HepG2 (cell line): ENCODE data around the gene CFAP61. TPM values are rescaled to one million over a fixed set of nuclear protein-coding genes. Genes with fewer than 3 reads are reported as not detected.

Experiments
- FLYWCH1 ChIP-seq: sonication (generic); formaldehyde crosslinking; IDR thresholded peaks from 2 replicates; pipeline ENCODE4 v1.8.1; 2023; ENCODE audit warnings: mild to moderate bottlenecking, missing genetic modification reagents
- FOXK2 ChIP-seq: fragments of 450-650 bp; IDR thresholded peaks from 2 replicates; pipeline ENCODE4 v1.6.1; 2016
- GZF1 ChIP-seq: sonication (generic); formaldehyde crosslinking; IDR thresholded peaks from 2 replicates; pipeline ENCODE4 v1.5.1; 2020; ENCODE audit warnings: mild to moderate bottlenecking, missing genetic modification reagents
- HES4 ChIP-seq: sonication (generic); formaldehyde crosslinking; IDR thresholded peaks from 2 replicates; pipeline ENCODE4 v1.9.0; 2021; ENCODE audit warnings: mild to moderate bottlenecking, missing genetic modification reagents, borderline replicate concordance
- IRX3 ChIP-seq: sonication (generic); formaldehyde crosslinking; IDR thresholded peaks from 2 replicates; pipeline ENCODE4 v1.8.1; 2023; ENCODE audit warnings: mild to moderate bottlenecking, low read depth, missing genetic modification reagents, borderline replicate concordance
- ISX ChIP-seq: sonication (generic); formaldehyde crosslinking; conservative IDR thresholded peaks from 2 replicates; pipeline ENCODE4 v1.5.0; 2020; ENCODE audit warnings: missing genetic modification reagents
- JUN ChIP-seq: sonication (generic); formaldehyde crosslinking; IDR thresholded peaks from 2 replicates; pipeline ENCODE4 v1.4.0; 2020; ENCODE audit warnings: mild to moderate bottlenecking, missing genetic modification reagents
- MLX ChIP-seq: IDR thresholded peaks from 2 replicates; pipeline ENCODE4 v1.6.1; 2016
- MTF1 ChIP-seq: sonication (generic); formaldehyde crosslinking; IDR thresholded peaks from 2 replicates; pipeline ENCODE4 v1.5.0; 2020; ENCODE audit warnings: missing genetic modification reagents
- POGZ ChIP-seq: sonication (generic); formaldehyde crosslinking; IDR thresholded peaks from 2 replicates; pipeline ENCODE4 v1.4.0; 2020; ENCODE audit warnings: mild to moderate bottlenecking, missing genetic modification reagents
- RFX1 ChIP-seq: fragments of 450-650 bp; IDR thresholded peaks from 2 replicates; pipeline ENCODE4 v1.6.1; 2017
- SALL1 ChIP-seq: sonication (generic); formaldehyde crosslinking; IDR thresholded peaks from 2 replicates; pipeline ENCODE4 v1.8.0; 2022; ENCODE audit warnings: mild to moderate bottlenecking, missing genetic modification reagents
- SMARCE1 ChIP-seq: fragments of 450-650 bp; IDR thresholded peaks from 2 replicates; pipeline ENCODE4 v1.6.1; 2017; ENCODE audit warnings: borderline replicate concordance
- SPEN ChIP-seq: sonication (generic); formaldehyde crosslinking; IDR thresholded peaks from 2 replicates; pipeline ENCODE4 v1.5.1; 2020; ENCODE audit warnings: low read depth, mild to moderate bottlenecking, missing genetic modification reagents
- STAT5B ChIP-seq: sonication (generic); formaldehyde crosslinking; IDR thresholded peaks from 2 replicates; pipeline ENCODE4 v1.4.0; 2020; ENCODE audit warnings: missing genetic modification reagents
- TEAD2 ChIP-seq: sonication (generic); formaldehyde crosslinking; IDR thresholded peaks from 2 replicates; pipeline ENCODE4 v1.9.0; 2021; ENCODE audit warnings: missing genetic modification reagents
- ZBTB1 ChIP-seq: sonication (generic); formaldehyde crosslinking; IDR thresholded peaks from 2 replicates; pipeline ENCODE4 v1.4.0; 2020; ENCODE audit warnings: missing genetic modification reagents, borderline replicate concordance
- ZBTB21 ChIP-seq: sonication (generic); formaldehyde crosslinking; IDR thresholded peaks from 2 replicates; pipeline ENCODE4 v1.4.0; 2020; ENCODE audit warnings: missing genetic modification reagents
- ZBTB3 ChIP-seq: sonication (generic); formaldehyde crosslinking; IDR thresholded peaks from 2 replicates; pipeline ENCODE4 v1.4.0; 2020; ENCODE audit warnings: low read depth, mild to moderate bottlenecking, moderate library complexity, missing genetic modification reagents, borderline replicate concordance
- ZBTB8A ChIP-seq: sonication (generic); formaldehyde crosslinking; IDR thresholded peaks from 2 replicates; pipeline ENCODE4 v1.4.0; 2020; ENCODE audit warnings: mild to moderate bottlenecking, low read depth, missing genetic modification reagents, borderline replicate concordance
- ZNF224 ChIP-seq: sonication (generic); formaldehyde crosslinking; IDR thresholded peaks from 2 replicates; pipeline ENCODE4 v1.5.0; 2020; ENCODE audit warnings: mild to moderate bottlenecking, missing genetic modification reagents
- ZNF225 ChIP-seq: sonication (generic); formaldehyde crosslinking; IDR thresholded peaks from 2 replicates; pipeline ENCODE4 v1.4.0; 2020; ENCODE audit warnings: mild to moderate bottlenecking, missing genetic modification reagents
- ZNF260 ChIP-seq: sonication (generic); formaldehyde crosslinking; IDR thresholded peaks from 2 replicates; pipeline ENCODE4 v1.4.0; 2020; ENCODE audit warnings: missing genetic modification reagents, low read depth, mild to moderate bottlenecking, borderline replicate concordance
- ZNF296 ChIP-seq: sonication (generic); formaldehyde crosslinking; conservative IDR thresholded peaks from 2 replicates; pipeline ENCODE4 v1.5.0; 2020; ENCODE audit warnings: mild to moderate bottlenecking, missing genetic modification reagents
- ZNF432 ChIP-seq: sonication (generic); formaldehyde crosslinking; IDR thresholded peaks from 2 replicates; pipeline ENCODE4 v1.5.0; 2020; ENCODE audit warnings: missing genetic modification reagents, mild to moderate bottlenecking, borderline replicate concordance
- ZNF446 ChIP-seq: sonication (generic); formaldehyde crosslinking; IDR thresholded peaks from 2 replicates; pipeline ENCODE4 v1.5.0; 2020; ENCODE audit warnings: mild to moderate bottlenecking, missing genetic modification reagents
- ZNF709 ChIP-seq: sonication (generic); formaldehyde crosslinking; IDR thresholded peaks from 2 replicates; pipeline ENCODE4 v1.5.0; 2020; ENCODE audit warnings: mild to moderate bottlenecking, missing genetic modification reagents
- ZNF788 ChIP-seq: sonication (generic); formaldehyde crosslinking; IDR thresholded peaks from 2 replicates; pipeline ENCODE4 v1.5.0; 2020; ENCODE audit warnings: mild to moderate bottlenecking, missing genetic modification reagents, borderline replicate concordance
- polyA plus RNA-seq, 8 experiments: library from polyadenylated mRNA; depleted of rRNA in 3 of 8; stranded (reverse) in 7 of 8; unstranded in 1 of 8; fragments of >200 nt; fragmentation: Illumina TruSeq in 4 of 8; extraction: Trizol in 4 of 8; gene quantifications; 2 replicates each; pipeline versions ENCODE4 v1.2.1 to v1.2.3, GENCODE V29; 2011 to 2016; ENCODE audit warnings: low read depth in 4 of 8, missing spikeins in 1 of 8, mixed read lengths in 1 of 8; ENCODE audit not compliant: insufficient read depth in 1 of 8
- total RNA-seq, 5 experiments: library from RNA; depleted of rRNA; stranded (reverse); fragments of >200 nt; fragmentation: Illumina TruSeq; extraction: Trizol; gene quantifications; 2 replicates each; pipeline ENCODE4 v1.2.3, GENCODE V29; 2016; ENCODE audit warnings: low read depth in 1 of 5
- TF ChIP-seq, protein P1 (sequence below): sonication (generic); formaldehyde crosslinking; IDR thresholded peaks from 2 replicates; pipeline ENCODE4 v1.4.0; 2020; ENCODE audit warnings: missing genetic modification reagents; ENCODE audit errors: not compliant biosample characterization
- TF ChIP-seq, protein P2 (sequence below): sonication (generic); formaldehyde crosslinking; IDR thresholded peaks from 2 replicates; pipeline ENCODE4 v1.5.0; 2020; ENCODE audit warnings: missing genetic modification reagents

CFAP61 gene
- total and polyA plus RNA-seq, 2 of the 13 experiments (the other 11 are each of a cell fraction or from before 2014, with no cell fraction given), result 0.27 TPM; not detected in 1

GRCh38 chr20:20052074-20052970, at the start of gene CFAP61, which contains the start of gene CRNKL1 (continued):
- TF ChIP-seq MLX (CRISPR knock-in tag), result peak; percentile 75
- TF ChIP-seq FOXK2, result peak; percentile 87
- peak; percentile 81; the same call in 1 of the 2 replicates for TF ChIP-seq GZF1 (CRISPR knock-in tag)
- TF ChIP-seq HES4 (CRISPR knock-in tag), result peak; percentile 63
- no peak for TF ChIP-seq SMARCE1
- no peak for TF ChIP-seq MTF1 (CRISPR knock-in tag)
- TF ChIP-seq ZBTB21 (CRISPR knock-in tag), result peak; percentile 92; the same call in 1 of the 2 replicates
- TF ChIP-seq, protein P1, sequence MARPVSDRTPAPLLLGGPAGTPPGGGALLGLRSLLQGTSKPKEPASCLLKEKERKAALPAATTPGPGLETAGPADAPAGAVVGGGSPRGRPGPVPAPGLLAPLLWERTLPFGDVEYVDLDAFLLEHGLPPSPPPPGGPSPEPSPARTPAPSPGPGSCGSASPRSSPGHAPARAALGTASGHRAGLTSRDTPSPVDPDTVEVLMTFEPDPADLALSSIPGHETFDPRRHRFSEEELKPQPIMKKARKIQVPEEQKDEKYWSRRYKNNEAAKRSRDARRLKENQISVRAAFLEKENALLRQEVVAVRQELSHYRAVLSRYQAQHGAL, result peak; percentile 96
- peak; percentile 92 for TF ChIP-seq SPEN
- TF ChIP-seq ZNF224, result peak; percentile 99
- no peak for TF ChIP-seq ZNF432 (CRISPR knock-in tag)
- TF ChIP-seq, protein P2, sequence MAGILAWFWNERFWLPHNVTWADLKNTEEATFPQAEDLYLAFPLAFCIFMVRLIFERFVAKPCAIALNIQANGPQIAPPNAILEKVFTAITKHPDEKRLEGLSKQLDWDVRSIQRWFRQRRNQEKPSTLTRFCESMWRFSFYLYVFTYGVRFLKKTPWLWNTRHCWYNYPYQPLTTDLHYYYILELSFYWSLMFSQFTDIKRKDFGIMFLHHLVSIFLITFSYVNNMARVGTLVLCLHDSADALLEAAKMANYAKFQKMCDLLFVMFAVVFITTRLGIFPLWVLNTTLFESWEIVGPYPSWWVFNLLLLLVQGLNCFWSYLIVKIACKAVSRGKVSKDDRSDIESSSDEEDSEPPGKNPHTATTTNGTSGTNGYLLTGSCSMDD (CRISPR knock-in tag), result 0 out of 2 replicates have a peak, but pooled peaks have one; percentile 69
- peak; percentile 98 for TF ChIP-seq SALL1
- TF ChIP-seq ZBTB1 (CRISPR knock-in tag), result no peak; the same call in 1 of the 2 replicates
- no peak for TF ChIP-seq FLYWCH1 (CRISPR knock-in tag)
- TF ChIP-seq ZNF446 (CRISPR knock-in tag), result no peak
- peak; percentile 85; the same call in 1 of the 2 replicates for TF ChIP-seq POGZ (CRISPR knock-in tag)
- TF ChIP-seq ZNF225 (CRISPR knock-in tag), result peak; percentile 98
- peak; percentile 95; the same call in 1 of the 2 replicates for TF ChIP-seq ZNF788 (CRISPR knock-in tag)
- peak; percentile 93; the same call in 1 of the 2 replicates for TF ChIP-seq ISX (CRISPR knock-in tag)
- peak; percentile 62 for TF ChIP-seq JUN (CRISPR knock-in tag)
- TF ChIP-seq ZNF296 (CRISPR knock-in tag), result no peak; the same call in 1 of the 2 replicates
- peak; percentile 98 for TF ChIP-seq RFX1
- TF ChIP-seq ZBTB8A (CRISPR knock-in tag), result no peak
- no peak; the same call in 1 of the 2 replicates for TF ChIP-seq ZNF709 (CRISPR knock-in tag)
- TF ChIP-seq IRX3, result no peak; the same call in 1 of the 2 replicates
- TF ChIP-seq STAT5B (CRISPR knock-in tag), result peak; percentile 37; the same call in 1 of the 2 replicates
- TF ChIP-seq ZNF260, result 0 out of 2 replicates have a peak, but pooled peaks have one; percentile 50
- no peak for TF ChIP-seq TEAD2 (CRISPR knock-in tag)
- TF ChIP-seq ZBTB3, result 0 out of 2 replicates have a peak, but pooled peaks have one; percentile 53
